ENCODE results near the gene IPP.

Gene IPP

GRCh38 chr1:45674478-45674877 is 76.0 kb downstream of the IPP start:
- no peak for TF ChIP-seq CTCF (IDR thresholded peaks at IDR 0.05; ENCODE audit: low read depth, low read length, missing control alignments)
- DNase-seq (ENCODE audit: extremely low read depth, low read depth) = no peak
- H3K4me3 ChIP-seq (replicated peaks; ENCODE audit: low read depth, low read length) = no peak overlapping the region

DNA sequence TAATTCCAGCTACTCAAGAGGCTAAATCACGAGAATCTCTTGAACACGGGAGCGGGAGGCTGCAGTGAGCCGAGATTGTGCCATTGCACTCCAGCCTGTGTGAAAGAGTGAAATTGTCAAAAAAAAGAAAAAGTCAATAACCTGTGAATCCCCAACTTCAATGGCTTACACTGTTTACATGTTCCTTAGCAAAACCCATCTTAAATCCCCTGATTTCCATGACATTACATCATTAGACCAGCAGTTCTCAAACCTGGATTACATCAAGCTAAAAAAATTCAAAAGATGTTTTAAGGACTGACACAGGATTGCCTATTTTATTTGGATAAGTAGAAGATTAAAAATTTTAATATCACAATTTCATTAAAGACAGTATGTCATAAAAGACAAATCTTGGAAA is 76.5 kb downstream of the IPP start:
- no peak for TF ChIP-seq CTCF (IDR thresholded peaks at IDR 0.05; ENCODE audit: low read depth, low read length, missing control alignments)
- H3K4me3 ChIP-seq (replicated peaks; ENCODE audit: low read depth, low read length) = no peak overlapping the region
- no peak for DNase-seq (ENCODE audit: extremely low read depth, low read depth)

- no peak for DNase-seq (ENCODE audit: extremely low read depth, low read depth)
- no peak overlapping the region for H3K4me3 ChIP-seq (replicated peaks; ENCODE audit: low read depth, low read length)
- TF ChIP-seq CTCF (IDR thresholded peaks at IDR 0.05; ENCODE audit: low read depth, low read length, missing control alignments) = no peak
These were observed 80.4 kb downstream of the IPP start for GRCh38 chr1:45669859-45670655.

DNA sequence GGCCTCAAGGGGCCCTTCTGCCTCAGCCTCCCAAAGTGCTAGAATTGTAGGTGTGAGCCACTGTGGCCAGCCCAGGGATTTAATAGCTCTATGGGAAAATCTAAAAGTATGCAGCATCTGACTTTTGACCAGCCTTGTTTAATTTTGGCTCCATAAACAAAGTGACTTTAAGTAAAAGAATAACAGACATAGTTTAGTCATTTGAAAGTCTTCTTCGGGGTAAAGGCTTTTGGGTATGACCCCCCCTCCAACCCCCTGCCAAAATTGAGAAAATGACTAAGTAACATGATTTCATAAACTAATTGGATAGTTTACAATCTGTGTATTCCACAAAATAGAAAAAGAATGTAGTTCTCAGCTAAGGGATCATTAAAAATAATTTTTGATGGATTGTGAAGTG is 81.1 kb downstream of the IPP start:
- TF ChIP-seq CTCF (IDR thresholded peaks at IDR 0.05; ENCODE audit: low read depth, low read length, missing control alignments) = no peak
- H3K4me3 ChIP-seq (replicated peaks; ENCODE audit: low read depth, low read length) = no peak overlapping the region
- no peak for DNase-seq (ENCODE audit: extremely low read depth, low read depth)

DNA sequence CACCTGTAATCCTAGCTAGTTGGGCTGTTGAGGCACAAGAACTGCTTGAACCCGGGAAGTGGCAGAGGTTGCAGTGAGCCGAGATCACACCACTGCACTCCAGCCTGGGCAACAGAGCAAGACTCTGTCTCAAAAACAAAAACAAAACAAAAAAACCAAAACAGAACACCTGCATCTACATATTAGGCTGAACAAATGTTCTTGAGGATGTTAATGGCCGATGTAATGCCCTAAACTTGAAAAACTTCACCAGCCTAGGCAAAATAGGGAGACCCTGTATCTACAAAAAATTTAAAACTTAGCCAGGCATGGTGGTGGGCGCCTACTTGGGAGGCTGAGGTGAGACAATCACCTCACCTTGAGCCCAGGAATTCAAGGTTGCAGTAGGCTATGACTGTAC is 81.9 kb downstream of the IPP start:
- no peak for DNase-seq (ENCODE audit: extremely low read depth, low read depth)
- no peak overlapping the region for H3K4me3 ChIP-seq (replicated peaks; ENCODE audit: low read depth, low read length)
- TF ChIP-seq CTCF (IDR thresholded peaks at IDR 0.05; ENCODE audit: low read depth, low read length, missing control alignments) = no peak

DNA sequence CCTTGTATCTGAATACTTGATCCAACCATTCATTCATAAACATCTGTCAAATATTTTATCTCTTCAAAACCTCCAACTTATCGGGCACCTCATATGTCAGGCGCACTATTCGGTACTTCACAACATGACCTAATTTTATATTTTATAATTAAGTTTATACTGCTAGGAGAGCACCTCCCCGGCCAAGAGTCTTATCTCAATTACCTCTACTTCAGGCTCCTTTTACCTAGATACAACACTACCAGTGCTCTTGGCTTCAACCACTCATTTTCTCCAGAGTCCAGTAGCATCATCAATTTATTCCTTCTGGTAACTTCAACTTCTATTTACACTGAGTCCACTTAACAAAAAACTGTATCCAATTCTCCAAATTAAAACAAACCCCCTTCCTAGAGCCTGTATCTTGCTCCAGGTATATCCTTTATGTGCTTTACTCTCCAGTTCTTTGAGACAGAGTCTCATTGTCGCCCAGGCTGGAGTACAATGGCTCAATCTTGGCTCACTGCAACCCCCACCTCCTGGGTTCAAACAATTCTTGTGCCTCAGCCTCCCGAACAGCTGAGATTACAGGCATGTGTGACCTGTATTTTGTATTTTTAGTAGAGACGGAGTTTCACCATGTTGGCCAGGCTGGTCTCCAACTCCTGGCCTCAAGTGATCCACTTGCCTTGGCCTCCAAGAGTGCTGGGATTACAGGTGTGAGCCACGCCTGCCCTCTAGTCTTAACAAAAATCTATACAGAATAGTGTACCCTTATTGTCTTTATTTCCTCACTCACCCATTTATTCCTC is 82.9 kb downstream of the IPP start:
- DNase-seq (ENCODE audit: extremely low read depth, low read depth) = no peak
- no peak for TF ChIP-seq CTCF (IDR thresholded peaks at IDR 0.05; ENCODE audit: low read depth, low read length, missing control alignments)
- H3K4me3 ChIP-seq (replicated peaks; ENCODE audit: low read depth, low read length) = no peak overlapping the region

Data from HFF-Myc (cell line).